SU-DHL-6 (cell line): Measurements from ENCODE around the gene AKNA.

Experiments used
- H2AFZ ChIP-seq: fragments of 200-600 bp; sonication (generic); 2 replicates; pipeline ENCODE4 v1.6.1; 2014; ENCODE audit warnings: low read depth, mild to moderate bottlenecking, moderate library complexity, mixed read lengths, antibody characterized with exemption, low read length; ENCODE audit not compliant: severe bottlenecking
- H3F3A ChIP-seq: fragments of 200-600 bp; shearing (Covaris generic); 2 replicates; pipeline ENCODE4 v1.6.0; 2016; ENCODE audit warnings: antibody characterized with exemption, mild to moderate bottlenecking; ENCODE audit not compliant: insufficient read depth
- H3K27ac ChIP-seq: fragments of 200-600 bp; sonication (generic); 2 replicates; pipeline ENCODE4 v1.5.1; 2016; ENCODE audit warnings: low read depth, mild to moderate bottlenecking, low read length, moderate library complexity, mixed read lengths
- H3K27me3 ChIP-seq: fragments of 200-600 bp; sonication (generic), shearing (Covaris generic); 2 replicates; pipeline ENCODE4 v1.6.0; 2014; ENCODE audit warnings: mild to moderate bottlenecking, low read length
- H3K36me3 ChIP-seq: fragments of 200-600 bp; sonication (generic); 2 replicates; pipeline ENCODE4 v1.6.1; 2014; ENCODE audit warnings: mild to moderate bottlenecking, low read length, mixed read lengths
- H3K4me2 ChIP-seq: fragments of 300-600, 200-600 bp; shearing (Covaris generic), sonication (generic); 2 replicates; pipeline ENCODE4 v1.6.0; 2014; ENCODE audit warnings: low read length, low read depth, mild to moderate bottlenecking; ENCODE audit not compliant: poor library complexity, severe bottlenecking
- H3K4me3 ChIP-seq: fragments of 200-600 bp; sonication (generic); 2 replicates; pipeline ENCODE4 v1.5.1; 2014; ENCODE audit warnings: antibody characterized with exemption, low read length, mild to moderate bottlenecking, mixed read lengths; ENCODE audit not compliant: insufficient read depth, poor library complexity, severe bottlenecking
- H3K79me2 ChIP-seq: fragments of 200-600 bp; sonication (generic); 2 replicates; pipeline ENCODE4 v1.6.1; 2014; ENCODE audit warnings: mild to moderate bottlenecking, low read length, moderate library complexity; ENCODE audit not compliant: insufficient read depth
- H3K9ac ChIP-seq: fragments of 200-600 bp; sonication (generic); 2 replicates; pipeline ENCODE4 v1.7.0; 2014; ENCODE audit warnings: mild to moderate bottlenecking, low read length
- H3K9me2 ChIP-seq: fragments of 200-600 bp; sonication (generic); replicated peaks from 2 replicates; pipeline ENCODE4 v1.6.1; 2014; ENCODE audit warnings: low read length; ENCODE audit not compliant: insufficient read depth
- H3K9me3 ChIP-seq: fragments of 200-600 bp; sonication (generic); 2 replicates; pipeline ENCODE4 v1.6.1; 2014; ENCODE audit warnings: low read length, mixed read lengths; ENCODE audit not compliant: insufficient read depth
- H4K20me1 ChIP-seq: fragments of 200-600 bp; sonication (generic); 2 replicates; pipeline ENCODE4 v1.6.1; 2014; ENCODE audit warnings: low read depth, mild to moderate bottlenecking, antibody characterized with exemption, low read length, moderate library complexity, mixed read lengths
- CTCF ChIP-seq: fragments of 200-600 bp; sonication (generic); IDR thresholded peaks from one replicate; pipeline ENCODE4 v1.5.1; 2017; ENCODE audit warnings: antibody characterized with exemption, mild to moderate bottlenecking, low read length, moderate library complexity; ENCODE audit not compliant: insufficient read depth, poor library complexity, severe bottlenecking
- EZH2phosphoT487 ChIP-seq: fragments of 200-600 bp; sonication (generic), shearing (Covaris generic); conservative IDR thresholded peaks from 2 replicates; pipeline ENCODE4 v1.6.1; 2018; ENCODE audit warnings: mild to moderate bottlenecking, antibody characterized with exemption, low read length, moderate library complexity, mixed read lengths

AKNA gene

GRCh38 chr9:114294664-114295063, 93.1 kb downstream of the AKNA start:
- Histone ChIP-seq H3K4me3 (no peak overlapping the region), H3K36me3 (no peaks in the 10 kb centered on the region), H3K9me2 (no peaks in the 10 kb centered on the region), H3F3A (no peaks in the 10 kb centered on the region), H4K20me1 (no peaks in the 10 kb centered on the region), H3K9ac (no peak overlapping the region), H3K27ac (no peak overlapping the region), H3K4me2 (no peak overlapping the region), H3K27me3 (no peaks in the 10 kb centered on the region), H2AFZ (no peak overlapping the region), H3K9me3 (peaks cover 9% of the 10 kb centered on the region; the same call in 1 of the 2 replicates), H3K79me2 (no peaks in the 10 kb centered on the region)
- TF ChIP-seq EZH2phosphoT487 (no peak), CTCF (no peak)

DNA sequence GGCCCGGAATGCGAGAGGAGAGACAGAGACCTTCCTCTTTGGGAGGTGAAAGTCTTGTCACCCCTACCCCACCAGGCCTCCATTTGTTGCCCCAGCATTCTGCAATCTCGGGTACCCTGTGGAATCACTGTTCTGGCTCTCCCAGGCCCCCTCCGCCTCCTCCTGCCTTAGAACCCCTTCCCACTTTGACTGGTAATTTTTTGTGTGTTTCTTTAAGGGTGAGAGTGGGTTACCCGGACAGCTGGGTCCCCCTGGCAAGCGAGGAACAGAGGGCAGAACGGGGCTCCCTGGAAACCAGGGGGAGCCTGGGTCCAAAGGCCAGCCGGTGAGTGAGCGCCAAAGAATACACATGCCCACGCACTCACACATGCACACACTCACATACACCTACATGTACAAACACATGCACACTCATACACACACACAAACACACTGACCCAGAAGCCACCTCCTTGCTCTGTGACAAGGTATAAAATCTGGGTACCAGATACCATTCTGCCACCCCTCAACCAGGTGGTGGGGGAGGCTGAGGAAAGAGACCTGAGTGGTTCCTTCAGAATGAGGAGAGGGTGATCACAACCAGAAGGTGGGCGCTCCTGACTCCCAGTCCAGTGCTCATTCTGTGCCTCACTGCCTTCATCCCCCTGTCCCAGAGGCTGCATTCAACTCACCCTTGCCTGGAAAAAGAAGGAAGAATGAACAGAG, 95.7 kb downstream of the AKNA start:
- TF ChIP-seq EZH2phosphoT487, result no peak
- TF ChIP-seq CTCF, result no peak
- no peaks in the 10 kb centered on the region for H3F3A ChIP-seq
- no peaks in the 10 kb centered on the region for H3K79me2 ChIP-seq
- H3K9me2 ChIP-seq, result no peaks in the 10 kb centered on the region
- no peak overlapping the region for H3K27ac ChIP-seq
- no peak overlapping the region for H3K9ac ChIP-seq
- H4K20me1 ChIP-seq, result no peaks in the 10 kb centered on the region
- no peak overlapping the region for H3K4me2 ChIP-seq
- H3K36me3 ChIP-seq, result no peaks in the 10 kb centered on the region
- H3K27me3 ChIP-seq, result no peaks in the 10 kb centered on the region
- no peak overlapping the region for H2AFZ ChIP-seq
- no peak overlapping the region for H3K4me3 ChIP-seq
- H3K9me3 ChIP-seq, result peaks cover 9% of the 10 kb centered on the region; the same call in 1 of the 2 replicates

- H3K27me3 ChIP-seq, result no peaks in the 10 kb centered on the region
- H3K79me2 ChIP-seq, result no peaks in the 10 kb centered on the region
- no peak overlapping the region for H3K9ac ChIP-seq
- H3K9me2 ChIP-seq, result no peaks in the 10 kb centered on the region
- TF ChIP-seq EZH2phosphoT487 (no peak), CTCF (peak; percentile 75)
- H3K4me3 ChIP-seq, result no peak overlapping the region
- H3K9me3 ChIP-seq, result peaks cover 9% of the 10 kb centered on the region; the same call in 1 of the 2 replicates
- no peak overlapping the region for H3K4me2 ChIP-seq
- no peaks in the 10 kb centered on the region for H3F3A ChIP-seq
- H3K36me3 ChIP-seq, result no peaks in the 10 kb centered on the region
- H3K27ac ChIP-seq, result no peak overlapping the region
- no peaks in the 10 kb centered on the region for H4K20me1 ChIP-seq
- no peak overlapping the region for H2AFZ ChIP-seq
These were observed 96.7 kb downstream of the AKNA start for GRCh38 chr9:114291064-114291474.
